Stomach (tissue), 4 donors: Measurements from ENCODE around the gene SAMD9.
"Not testable (repeated sequence)": the region's sequence is repeated elsewhere in the genome, so short reads cannot be mapped to it uniquely, and the experiment has no call there.

ENCODE experiments used
- CTCF ChIP-seq, 7 experiments: fragments of 450-650 bp in 4 of 7; fragments of 200-600 bp in 3 of 7; sonication (generic) in 3 of 7; IDR thresholded peaks; one replicate each; pipeline ENCODE4 v1.5.1; 2016 to 2019; ENCODE audit warnings: antibody characterized with exemption in 7 of 7, control low read depth in 2 of 7, mild to moderate bottlenecking in 1 of 7
- EP300 ChIP-seq: sonication (generic); formaldehyde crosslinking; IDR thresholded peaks from one replicate; pipeline ENCODE4 v1.6.1; 2017; ENCODE audit warnings: antibody characterized with exemption
- POLR2AphosphoS5 ChIP-seq, 3 donors: sonication (generic); formaldehyde crosslinking; IDR thresholded peaks; one replicate each; pipeline ENCODE4 v1.6.1; 2016; ENCODE audit warnings: antibody characterized with exemption in 3 of 3

GRCh38 chr7:93073357-93073756 lies 44.4 kb downstream of the SAMD9 start:
- not testable (repeated sequence) for TF ChIP-seq CTCF (IDR thresholded peaks at IDR 0.05); EP300; POLR2AphosphoS5 (IDR thresholded peaks at IDR 0.05)
